Heart left ventricle (tissue), 13 donors: Measurements from ENCODE around the gene VASH1.

Experiments used
- CTCF ChIP-seq, 12 donors: fragments of 200-600 bp; sonication (generic) in 4 of 12; IDR thresholded peaks; one replicate each; pipeline versions ENCODE4 v1.5.0 to v1.8.0; 2018 to 2022; ENCODE audit warnings: antibody characterized with exemption in 12 of 12, mild to moderate bottlenecking in 5 of 12
- POLR2A ChIP-seq, 2 donors: fragments of 450-650 bp; IDR thresholded peaks; one replicate each; pipeline ENCODE4 v1.6.1; 2017; ENCODE audit warnings: antibody characterized with exemption in 2 of 2, mild to moderate bottlenecking in 2 of 2, moderate library complexity in 2 of 2
- donor health status: ischemic (EF 13 %, LVEDD 7.1; RV severe dilation, severe dysfunction).
- donor health status: DM: no; HTN: yes; CAD: no.
- donor health status: DM: no; HTN: no; CAD: no.
- donor health status: ischemic (EF 25% LVEDD 6.9; RV normal size, moderate dysfunction).
- donor health status: ischemic (EF 25% LVEDD 5.7; RV mildly dilated, moderate dysfunction).
- donor health status: ischemic (EF 35%, LVEDD 5.7; RV mildly dilated, moderate dysfunction).
- donor health status: nonischemic (EF 11% LVEDD 7.7; RV severe dilation, severe dysfunction).
- donor health status: DM: yes; HTN: yes; CAD: no.
- donor health status: PGD.
- donor health status: ischemic (EF 29% LVEDD 5.4; RV normal size, mild dysfunction).
- donor health status: nonischemic (EF 23%, LVEDD 6.1; RV moderate dilation, normal function).

DNA sequence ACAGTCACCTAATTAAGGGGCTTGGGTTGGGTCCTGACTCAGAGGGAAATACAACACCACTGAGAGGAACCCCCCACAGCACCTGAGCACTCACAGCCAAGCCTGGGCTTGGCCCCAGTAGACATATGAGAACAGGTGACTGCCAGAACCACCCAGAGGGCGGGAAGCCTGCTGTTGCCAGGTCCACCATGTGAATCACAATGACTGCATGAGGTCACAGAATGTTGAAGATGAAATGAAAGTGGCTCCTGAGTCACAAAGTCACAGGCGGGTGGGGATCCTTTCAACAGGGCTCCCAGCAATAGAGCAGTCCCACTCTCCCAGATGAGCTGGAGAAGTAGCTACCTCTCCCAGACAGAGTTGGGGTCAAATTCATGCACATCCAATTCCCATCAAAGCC is 64.9 kb downstream of the VASH1 start, which contains the start of gene LRRC74A:
- TF ChIP-seq CTCF (IDR thresholded peaks at IDR 0.05) (no peak), POLR2A (IDR thresholded peaks at IDR 0.05) (no peak)
